HG02610 (cell line): ENCODE data around the gene ISG20.
"Not testable (repeated sequence)": the region's sequence is repeated elsewhere in the genome, so short reads cannot be mapped to it uniquely, and the experiment has no call there.

Experiments
- ATAC-seq: cut with Tn5 transposase; IDR thresholded peaks from one replicate; pipeline ENCODE4 v1.9.1; 2021; ENCODE audit warnings: mild to moderate bottlenecking, moderate library complexity; ENCODE audit not compliant: unreplicated experiment

Gene ISG20

DNA sequence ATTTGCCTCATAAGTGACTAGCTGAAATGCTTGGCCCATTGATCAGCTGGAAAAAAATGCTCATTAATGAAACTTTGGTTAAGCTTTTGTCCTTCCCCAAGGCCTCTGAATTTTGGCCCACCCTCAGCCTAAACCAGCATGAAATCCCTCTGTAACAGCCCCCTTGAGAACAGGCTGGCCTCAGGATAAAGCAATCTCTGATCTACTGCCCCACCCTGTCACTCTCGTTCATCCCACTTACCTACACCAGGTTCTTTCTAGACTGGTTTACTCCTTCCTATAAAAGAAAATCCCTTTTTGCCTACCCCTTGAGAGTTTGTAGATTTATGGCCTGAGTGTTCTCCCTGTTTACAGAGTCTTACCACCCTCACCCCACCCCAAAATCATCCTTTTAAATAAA lies 21.0 kb upstream of the ISG20 start:
- no peak for ATAC-seq

DNA sequence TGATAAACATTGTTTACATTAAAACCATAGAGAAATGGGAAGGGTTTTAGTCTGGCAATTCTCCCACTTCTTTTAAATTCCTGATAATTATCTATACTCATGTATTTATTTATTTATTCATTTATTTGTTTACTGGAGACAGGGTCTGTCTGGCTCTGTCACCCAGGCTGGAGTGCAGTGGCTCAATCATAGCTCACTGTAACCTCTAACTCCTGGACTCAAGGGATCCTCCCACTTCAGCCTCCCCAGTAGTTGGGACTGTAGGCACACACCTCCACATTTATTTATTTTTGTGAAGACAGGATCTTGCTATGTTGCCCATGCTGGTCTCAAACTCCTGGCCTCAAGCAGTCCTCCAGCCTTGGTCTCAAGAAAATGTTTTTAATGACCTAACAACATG lies 20.1 kb upstream of the ISG20 start:
- ATAC-seq: no peak

DNA sequence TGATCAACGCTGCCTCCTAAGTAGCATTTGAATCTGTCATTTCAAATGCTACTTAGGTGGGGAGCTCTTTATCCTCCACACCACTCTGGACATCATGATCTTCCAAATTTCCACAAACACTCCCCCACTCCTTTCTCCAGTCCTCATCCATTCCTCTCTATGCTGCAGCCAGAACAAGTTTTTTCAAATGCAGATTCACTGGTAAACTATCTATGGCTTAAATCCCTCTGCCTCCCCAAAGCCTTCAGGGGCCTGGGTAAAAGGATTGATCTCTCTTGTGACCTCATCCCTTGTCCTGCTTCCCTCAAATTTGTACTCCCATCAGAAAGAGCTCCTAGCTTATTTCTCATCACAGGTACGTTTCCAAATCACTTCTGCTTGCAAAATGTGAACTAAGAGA lies 19.0 kb upstream of the ISG20 start:
- no peak for ATAC-seq

DNA sequence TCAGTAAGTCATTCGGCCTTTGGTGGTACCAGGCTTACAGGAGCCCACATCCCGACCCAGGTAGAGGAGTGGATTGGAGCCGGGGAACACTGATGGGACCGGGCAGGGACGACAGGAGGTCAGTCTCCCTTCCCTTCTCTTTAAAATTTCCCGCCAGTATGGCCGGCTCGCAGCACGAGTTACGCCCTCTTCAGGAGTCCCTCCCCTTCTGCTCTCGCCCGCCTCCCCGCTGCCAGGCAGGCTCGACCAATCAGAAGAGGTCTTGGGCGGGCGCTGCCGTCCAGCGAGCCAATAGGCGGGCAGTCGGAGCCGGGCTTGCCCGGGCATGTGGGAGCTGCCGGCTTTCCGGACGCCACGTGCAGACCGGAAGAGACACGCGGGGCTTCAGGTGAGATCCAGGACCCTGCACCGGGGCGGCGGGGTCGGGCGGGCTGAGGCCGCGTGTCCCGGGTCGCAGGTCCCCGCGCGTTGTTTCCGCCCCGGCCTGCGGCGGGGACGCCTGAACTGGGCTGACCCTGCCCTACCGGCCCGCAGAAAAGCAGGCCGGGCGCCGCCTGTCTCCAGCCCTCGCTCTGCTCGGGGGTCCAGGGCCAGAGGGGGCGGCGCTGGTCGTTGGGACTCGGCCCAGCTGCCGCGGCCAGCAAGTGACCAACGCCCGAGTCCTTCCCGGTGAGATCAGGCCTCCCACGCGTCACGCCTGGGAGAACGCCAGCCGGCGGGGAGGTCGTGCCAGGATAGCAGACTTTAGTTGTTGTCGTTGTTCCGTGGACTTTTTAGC lies 17.6 kb upstream of the ISG20 start, which contains the start of gene AEN:
AEN (plus strand) TSS at position 346 of the 778 bp plus-strand sequence. CDS start 4,870 bp downstream, outside the sequence.
- ATAC-seq: peak; percentile 93

DNA sequence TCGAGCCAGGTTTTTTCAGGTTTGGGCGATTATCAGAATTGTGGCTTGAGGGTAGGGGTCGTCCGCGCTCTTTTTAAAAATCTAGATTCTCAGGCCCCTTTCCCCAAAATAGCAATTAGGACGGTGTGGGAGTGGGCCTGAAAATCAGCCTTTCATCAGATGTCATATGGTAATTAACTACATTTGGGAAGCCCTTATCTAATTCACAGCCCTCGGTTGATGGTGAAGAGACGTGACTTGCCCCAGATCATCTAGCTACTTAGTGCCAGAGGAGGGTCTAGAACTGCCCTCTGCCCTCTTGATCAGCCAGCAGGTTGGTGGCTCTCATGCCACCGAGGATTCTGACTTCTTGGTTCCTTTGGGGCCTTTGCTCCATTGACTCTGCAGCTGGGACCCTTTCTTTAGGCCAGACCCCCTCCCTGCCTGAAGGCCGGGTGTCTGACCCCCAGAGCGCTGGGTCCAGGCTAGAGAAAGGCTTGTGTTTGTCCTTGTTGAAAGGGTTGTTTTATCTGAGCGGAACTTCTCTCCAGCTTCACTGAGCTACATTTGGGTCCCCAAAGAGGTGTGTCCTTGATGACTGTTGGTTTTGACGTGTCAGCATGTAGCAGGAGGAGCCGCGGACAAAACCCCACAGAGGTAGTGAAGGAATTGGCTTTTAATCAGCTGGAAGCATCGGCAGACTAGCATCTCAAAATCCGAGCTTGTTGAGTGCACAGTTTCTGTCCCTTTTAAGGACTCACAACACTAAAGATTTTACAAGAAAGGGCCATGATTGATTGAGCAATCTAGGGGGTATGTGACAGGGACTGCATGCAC lies 16.8 kb upstream of the ISG20 start:
- peak; percentile 26 for ATAC-seq

DNA sequence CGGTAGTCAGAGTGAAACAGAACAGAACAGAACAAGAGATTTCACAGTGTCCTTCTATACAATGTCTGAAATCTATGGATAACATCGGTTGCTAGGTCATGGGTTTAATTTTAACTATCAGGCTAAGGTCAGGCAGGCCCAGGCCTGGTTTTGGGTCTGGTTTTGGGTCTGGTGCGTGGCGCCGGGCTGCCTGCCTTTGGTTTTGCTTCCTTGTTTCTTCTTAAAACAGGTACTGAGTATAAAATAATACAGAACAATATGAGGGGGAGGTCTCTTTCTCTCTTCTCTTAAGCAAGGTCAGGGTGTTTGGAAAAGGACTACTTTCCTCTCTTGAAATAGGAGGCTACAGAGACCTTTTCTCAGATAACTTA lies 16.2 kb upstream of the ISG20 start:
- peak; percentile 9 for ATAC-seq

DNA sequence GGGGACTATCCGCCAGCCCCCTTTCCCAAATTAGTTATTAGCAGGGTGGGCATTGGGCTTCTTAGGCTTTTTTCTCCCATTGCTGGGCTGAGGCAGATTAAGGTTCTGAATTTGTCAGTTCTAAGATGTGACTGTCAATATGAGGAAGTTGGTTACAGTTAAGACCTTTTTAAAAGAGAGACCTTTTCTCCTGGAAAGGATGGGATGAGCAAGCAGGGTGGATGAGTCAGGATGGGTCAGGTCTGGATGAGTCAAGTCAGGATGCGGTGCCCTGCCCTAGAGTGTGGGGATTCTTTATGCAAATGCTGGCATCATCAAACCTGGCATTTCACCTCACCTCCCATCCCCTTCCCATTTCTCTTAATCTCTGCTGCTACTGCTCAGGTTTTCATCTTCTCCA lies 15.8 kb upstream of the ISG20 start:
- ATAC-seq: peak; percentile 43

DNA sequence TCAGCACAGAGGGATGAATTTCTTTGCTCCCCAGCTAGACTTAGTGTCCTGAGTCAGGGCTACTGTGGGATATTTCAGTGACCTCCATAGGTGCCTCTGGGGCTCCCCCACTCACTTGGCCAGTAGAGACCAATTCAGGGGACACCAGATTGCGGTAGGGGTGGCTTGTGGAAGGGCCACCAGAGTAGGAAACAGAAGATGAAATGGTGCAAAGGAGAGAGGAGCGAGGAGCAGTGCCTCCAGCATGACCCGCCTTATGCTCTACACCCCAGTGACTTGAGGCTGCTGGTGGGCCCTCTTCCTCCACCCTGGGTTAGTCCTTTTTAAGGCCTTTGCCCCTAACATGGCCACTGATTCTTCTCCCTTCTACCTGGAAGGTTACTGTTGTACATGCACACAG lies 15.2 kb upstream of the ISG20 start:
- no peak for ATAC-seq

DNA sequence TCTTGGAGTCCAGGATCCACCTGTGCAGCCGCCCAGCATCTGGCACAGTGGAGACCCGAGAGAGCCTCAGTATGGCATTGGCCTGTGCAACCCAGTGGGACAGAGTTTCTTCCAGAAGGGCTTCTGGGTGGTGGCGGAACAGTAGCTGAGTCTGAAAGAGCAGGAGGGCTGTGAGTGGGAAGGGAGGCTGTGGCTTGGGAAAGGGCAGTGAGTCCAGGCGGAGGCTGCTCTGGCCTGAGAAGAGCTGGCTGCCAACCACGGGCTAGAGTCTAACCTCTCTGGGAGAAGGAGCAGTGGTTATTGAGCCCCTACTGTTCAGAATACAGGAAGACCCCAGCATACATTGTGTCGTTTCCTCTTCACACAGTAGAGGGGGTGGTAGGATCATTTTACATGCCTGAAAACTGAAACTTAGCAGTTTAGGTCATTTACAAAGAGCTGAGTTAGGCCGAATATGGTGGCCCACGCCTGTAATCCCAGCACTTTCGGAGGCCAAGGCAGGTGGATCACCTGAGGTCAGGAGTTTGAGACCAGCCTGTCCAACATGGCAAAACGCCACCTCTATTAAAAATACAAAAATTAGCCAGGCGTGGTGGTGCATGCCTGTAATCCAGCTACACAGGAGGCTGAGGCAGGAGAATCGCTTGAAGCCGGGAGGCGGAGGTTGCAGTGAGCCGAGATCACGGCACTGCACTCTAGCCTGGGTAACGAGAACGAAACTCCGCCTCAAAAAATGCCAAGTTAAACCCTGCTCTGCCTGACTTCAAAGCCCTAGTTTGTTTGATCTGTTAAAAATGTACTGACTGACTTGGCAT lies 14.5 kb upstream of the ISG20 start:
- no peak for ATAC-seq

DNA sequence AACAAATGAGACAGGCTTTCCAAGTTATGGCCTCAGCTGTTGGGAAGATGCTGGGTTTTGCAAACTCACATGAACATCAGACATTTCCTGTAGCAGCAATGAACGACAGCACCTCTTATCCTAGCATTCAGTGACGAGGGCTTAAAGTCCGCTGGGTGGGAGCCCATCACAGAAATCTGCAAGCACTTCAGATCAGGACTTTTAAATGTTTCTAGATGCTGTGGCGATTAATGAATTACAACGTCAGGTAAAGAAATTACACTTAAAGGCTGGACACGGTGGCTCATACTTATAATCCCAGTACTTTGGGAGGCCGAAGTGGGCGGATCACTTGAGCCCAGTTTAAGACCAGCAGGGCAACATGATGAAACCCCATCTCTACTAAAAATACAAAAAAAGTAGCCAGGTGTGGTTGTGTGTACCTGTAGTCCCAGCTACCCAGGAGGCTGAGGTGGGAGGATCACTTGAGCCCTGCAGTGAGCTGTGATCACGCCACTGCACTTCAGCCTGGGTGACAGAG lies 13.8 kb upstream of the ISG20 start:
- ATAC-seq: no peak

DNA sequence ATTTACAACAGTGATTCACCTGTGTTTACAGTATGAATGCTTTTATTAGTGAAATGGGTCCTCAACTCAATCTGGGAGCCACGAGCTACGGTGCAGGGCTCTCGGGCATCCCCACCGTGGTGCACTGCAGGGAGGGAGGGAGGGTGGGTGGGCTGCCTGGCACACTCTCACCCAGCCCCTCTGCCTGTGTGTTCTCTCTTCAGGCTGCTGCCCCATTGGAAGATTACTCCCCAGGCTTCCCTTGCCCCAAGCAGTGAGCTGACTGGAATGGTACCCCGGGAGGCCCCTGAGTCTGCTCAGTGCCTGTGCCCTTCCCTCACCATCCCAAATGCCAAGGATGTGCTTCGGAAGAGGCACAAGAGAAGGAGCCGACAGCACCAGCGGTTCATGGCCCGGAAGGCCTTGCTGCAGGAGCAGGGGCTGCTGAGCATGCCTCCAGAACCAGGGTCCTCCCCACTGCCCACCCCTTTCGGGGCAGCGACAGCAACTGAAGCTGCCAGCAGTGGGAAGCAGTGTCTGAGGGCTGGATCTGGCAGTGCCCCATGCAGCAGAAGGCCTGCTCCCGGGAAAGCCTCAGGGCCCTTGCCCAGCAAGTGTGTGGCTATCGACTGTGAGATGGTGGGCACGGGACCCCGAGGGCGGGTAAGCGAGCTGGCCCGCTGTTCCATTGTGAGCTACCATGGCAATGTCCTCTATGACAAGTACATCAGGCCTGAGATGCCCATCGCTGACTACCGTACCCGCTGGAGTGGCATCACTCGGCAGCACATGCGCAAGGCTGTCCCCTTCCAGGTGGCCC lies 12.7 kb upstream of the ISG20 start:
- no peak for ATAC-seq

DNA sequence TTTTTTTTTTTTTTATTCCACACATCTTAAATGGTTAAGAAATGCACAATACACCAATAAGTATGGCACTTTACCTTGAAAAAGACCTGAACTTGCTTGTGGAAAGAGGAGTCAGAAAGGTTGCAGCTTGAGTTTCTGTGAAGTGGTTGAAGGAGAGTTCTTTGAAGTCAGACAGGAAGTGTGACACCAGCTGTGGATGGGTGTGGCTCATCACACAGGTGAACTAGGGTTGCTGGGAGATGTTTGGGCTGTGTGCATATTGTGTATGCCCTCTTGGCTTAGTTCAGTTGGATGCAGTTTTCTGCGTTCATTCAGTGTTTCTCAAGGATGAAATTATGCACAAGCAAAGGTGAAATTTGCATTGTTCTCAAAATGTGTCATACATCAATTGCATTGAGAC lies 11.4 kb upstream of the ISG20 start:
- ATAC-seq: no peak

DNA sequence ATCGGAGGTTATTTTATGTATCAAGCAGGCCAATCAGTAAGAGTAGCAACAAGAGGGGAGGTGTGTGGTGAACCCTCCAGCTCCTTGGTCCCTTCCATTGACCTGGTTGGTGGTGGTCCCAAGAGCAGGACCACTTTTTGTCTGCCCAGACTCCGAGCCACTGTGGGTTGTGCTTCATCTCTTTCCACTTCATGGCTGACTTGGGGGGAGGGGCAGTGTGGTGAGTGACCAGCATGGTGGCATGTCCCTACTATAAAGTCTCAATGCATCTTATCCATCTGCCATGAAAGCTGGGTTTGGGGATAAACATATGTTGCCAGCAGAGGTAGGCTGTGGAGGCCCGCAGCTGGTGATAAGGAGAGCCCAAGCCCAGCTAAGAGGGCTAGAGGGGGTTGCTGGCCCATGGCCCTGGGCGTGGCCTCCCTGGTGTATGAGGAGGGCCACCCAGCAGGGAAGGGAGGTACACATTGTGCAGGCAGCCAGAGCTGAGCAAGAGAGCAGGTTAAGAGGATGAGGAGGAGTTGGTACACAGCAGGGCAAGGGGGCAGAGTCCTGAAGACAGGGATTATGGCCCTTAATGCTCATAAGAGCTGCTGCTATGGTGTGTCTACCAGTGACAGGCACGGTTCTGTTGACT lies 10.7 kb upstream of the ISG20 start:
- ATAC-seq: no peak

DNA sequence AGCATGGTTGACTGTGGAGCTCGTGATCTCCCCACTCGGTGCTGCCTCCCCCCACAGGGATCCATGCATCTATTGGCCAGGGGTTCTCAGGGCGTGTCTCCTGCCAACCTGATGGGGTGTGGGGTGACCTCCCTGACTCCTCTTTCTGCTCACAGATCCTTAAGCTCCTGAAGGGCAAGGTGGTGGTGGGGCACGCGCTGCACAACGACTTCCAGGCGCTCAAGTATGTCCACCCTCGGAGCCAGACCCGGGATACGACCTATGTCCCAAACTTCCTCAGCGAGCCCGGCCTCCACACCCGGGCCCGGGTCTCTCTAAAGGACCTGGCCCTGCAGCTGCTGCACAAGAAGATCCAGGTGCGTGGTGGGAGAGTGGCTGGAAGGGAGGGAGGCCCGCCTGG lies 9.7 kb upstream of the ISG20 start:
- no peak for ATAC-seq

DNA sequence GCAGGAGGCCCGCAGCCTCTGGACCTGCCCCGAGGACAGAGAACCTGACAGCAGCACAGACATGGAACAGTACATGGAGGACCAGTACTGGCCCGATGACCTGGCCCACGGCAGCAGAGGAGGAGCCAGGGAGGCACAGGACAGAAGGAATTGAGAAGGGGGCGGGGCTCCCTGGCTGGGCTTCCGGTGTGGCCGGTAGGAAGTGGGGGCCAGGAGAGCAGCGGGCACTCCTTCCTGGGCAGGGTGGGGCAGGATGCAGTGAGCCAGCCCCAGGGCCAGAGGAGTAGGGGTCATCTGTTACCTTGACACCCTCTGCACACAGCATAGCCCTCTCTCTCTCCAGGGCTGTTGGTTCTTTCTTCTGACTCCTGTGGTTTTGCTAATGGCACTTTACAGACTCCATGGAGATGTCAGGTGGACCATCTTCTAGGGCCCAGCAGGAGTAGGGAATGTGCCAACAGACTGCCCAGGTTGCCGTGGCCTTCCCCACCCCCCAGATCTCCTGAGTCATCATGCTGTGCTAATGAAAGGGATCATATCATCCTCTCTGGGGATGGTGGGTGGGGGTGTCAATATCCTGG lies 8.6 kb upstream of the ISG20 start:
- no peak for ATAC-seq

DNA sequence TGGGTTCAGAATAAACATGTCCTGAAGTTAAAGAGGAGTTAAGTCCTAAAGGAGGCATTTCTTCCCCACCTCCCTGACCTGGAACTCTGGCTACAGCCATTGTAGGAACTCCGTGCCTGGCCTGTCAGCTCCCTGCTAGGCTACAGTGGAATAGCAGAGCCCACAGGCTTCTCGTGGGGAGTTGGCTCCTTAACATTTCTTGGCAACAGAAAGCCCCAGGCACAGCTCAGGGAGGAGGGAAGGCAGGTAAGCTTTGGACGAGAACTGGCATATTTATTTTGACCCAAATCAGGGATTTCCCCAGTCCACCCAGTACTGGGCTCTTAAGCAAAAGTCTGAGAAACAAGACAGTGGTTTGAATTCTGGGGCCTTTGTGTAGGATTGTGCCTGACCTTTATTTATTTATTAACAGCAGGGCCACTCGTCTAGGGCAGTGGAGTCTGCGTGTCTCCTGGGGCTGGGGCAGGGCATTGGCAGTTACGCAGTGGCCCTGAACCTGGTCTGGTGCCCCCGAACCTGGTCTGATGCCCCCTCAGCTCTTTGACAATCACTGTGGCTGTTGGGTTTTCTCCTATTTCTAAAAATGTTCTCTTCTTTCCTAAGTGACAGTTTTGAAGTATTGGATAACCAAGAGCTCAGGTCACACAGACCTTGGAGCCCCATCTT lies 7.9 kb upstream of the ISG20 start:
- ATAC-seq: no peak

DNA sequence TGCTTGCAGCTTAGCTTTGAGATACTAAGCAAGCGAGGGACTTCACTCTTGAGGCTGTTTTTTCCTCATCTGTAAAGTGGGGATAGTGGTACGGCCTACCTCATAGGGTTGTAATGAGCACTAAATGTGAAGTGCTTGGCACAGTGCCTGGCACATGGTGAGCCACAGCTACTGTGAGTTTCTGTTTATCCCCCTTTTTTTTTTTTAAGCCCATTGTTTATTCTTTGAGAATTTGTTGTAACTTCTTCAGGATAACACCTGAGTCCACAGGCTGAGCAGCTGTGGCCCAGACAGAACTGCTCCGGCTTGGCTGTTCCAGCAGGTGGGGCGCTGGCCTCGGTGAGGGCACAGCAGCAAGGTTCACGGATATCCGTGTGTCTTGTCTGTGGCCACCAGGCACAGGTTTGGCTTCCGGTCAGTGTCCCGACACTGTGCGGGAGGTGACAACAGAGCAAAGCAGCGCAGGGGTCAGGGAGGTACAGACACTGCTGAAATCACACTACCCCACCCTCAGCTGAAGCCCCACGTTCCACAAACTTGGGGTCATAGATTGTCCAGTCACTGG lies 7.3 kb upstream of the ISG20 start:
- no peak for ATAC-seq

DNA sequence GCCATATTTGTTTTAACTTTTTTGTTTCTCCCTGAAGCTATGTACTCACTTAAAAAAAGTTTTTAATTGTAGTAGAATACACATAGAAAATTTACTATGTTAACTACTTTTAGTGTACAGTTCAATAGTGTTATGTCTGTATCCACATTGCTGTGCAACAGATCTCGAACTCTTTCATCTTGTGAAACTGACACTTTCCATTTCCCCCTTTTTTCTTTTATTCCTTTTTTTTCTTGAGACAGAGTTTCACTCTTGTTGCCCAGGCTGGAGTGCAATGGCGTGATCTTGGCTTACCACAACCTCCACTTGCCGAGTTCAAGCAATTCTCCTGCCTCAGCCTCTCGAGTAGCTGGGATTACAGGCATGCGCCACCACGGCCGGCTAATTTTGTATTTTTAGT lies 6.0 kb upstream of the ISG20 start:
- not testable (repeated sequence) for ATAC-seq

DNA sequence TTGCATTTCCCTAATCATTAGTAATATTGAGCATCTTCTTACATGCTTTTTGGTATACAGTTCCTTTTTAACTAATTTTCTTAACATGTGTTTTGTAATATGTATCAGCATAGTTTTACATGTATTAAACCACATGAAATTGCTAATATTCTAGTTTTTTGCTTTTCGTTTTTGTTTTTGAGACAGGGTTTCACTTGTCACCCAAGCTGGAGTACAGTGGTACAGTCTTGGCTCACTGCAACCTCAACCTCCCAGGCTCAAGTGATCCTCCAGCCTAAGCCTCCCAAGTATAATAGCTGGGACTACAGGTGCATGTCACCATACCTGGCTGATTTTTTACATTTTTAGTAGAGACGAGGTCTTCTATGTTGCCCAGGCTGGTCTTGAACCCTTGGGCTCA lies 4.4 kb upstream of the ISG20 start:
- no peak for ATAC-seq
